GM12878 (cell line): ENCODE results near the gene EP400.

Experiments
- CBFB ChIP-seq: IDR thresholded peaks from 2 replicates; pipeline ENCODE4 v1.6.1; 2016; ENCODE audit warnings: antibody characterized with exemption, low read depth
- CTCF ChIP-seq, 3 experiments: IDR thresholded peaks in 2 of 3; conservative IDR thresholded peaks in 1 of 3; 2 replicates each; pipeline ENCODE4 v1.5.1; 2011; ENCODE audit warnings: low read depth in 3 of 3, low read length in 3 of 3, mild to moderate bottlenecking in 3 of 3, control low read depth in 2 of 3, moderate library complexity in 2 of 3, inconsistent platforms in 1 of 3, mixed read lengths in 1 of 3; ENCODE audit not compliant: control insufficient read depth in 2 of 3, insufficient read depth in 1 of 3; ENCODE audit errors: extremely low read depth in 1 of 3
- E2F4 ChIP-seq: IDR thresholded peaks from 2 replicates; pipeline ENCODE4 v1.6.1; 2012; ENCODE audit warnings: low read depth, low read length, improper control_type of control experiment
- EP300 ChIP-seq, 2 experiments: fragments of 150-350 bp in 1 of 2; IDR thresholded peaks; 2 replicates each; pipeline ENCODE4 v1.6.1; 2011 to 2012; ENCODE audit warnings: low read depth in 2 of 2, low read length in 2 of 2, borderline replicate concordance in 1 of 2, improper control_type of control experiment in 1 of 2, inconsistent platforms in 1 of 2; ENCODE audit not compliant: control insufficient read depth in 1 of 2
- EZH2 ChIP-seq: IDR thresholded peaks from 2 replicates; pipeline ENCODE4 v1.6.1; 2012; ENCODE audit warnings: low read depth, mild to moderate bottlenecking, control low read depth, inconsistent platforms, low read length, borderline replicate concordance; ENCODE audit not compliant: control insufficient read depth
- HCFC1 ChIP-seq: fragments of 150-350 bp; IDR thresholded peaks from 2 replicates; pipeline ENCODE4 v1.6.1; 2014; ENCODE audit warnings: low read length
- NFYB ChIP-seq: IDR thresholded peaks from 2 replicates; pipeline ENCODE4 v1.6.1; 2011; ENCODE audit warnings: low read depth, mild to moderate bottlenecking, low read length, improper control_type of control experiment, moderate library complexity; ENCODE audit not compliant: insufficient read depth
- NR2F1 ChIP-seq: fragments of 450-650 bp; conservative IDR thresholded peaks from 2 replicates; pipeline ENCODE4 v1.6.1; 2017; ENCODE audit warnings: mild to moderate bottlenecking
- PAX8 ChIP-seq: fragments of 450-650 bp; IDR thresholded peaks from 2 replicates; pipeline ENCODE4 v1.6.1; 2017; ENCODE audit warnings: mild to moderate bottlenecking, moderate library complexity
- POLR2A ChIP-seq: IDR thresholded peaks from 2 replicates; pipeline ENCODE4 v1.6.1; 2011; ENCODE audit warnings: low read depth, mild to moderate bottlenecking, low read length
- SP1 ChIP-seq: IDR thresholded peaks from one replicate; pipeline ENCODE4 v1.6.1; 2011; ENCODE audit warnings: low read depth, low read length

GRCh38 chr12:131979606-131980005 is 29.9 kb downstream of the EP400 start:
- TF ChIP-seq EZH2 (no peak), CBFB (no peak), CTCF (IDR thresholded peaks at IDR 0.05 in 2 of 3, conservative IDR thresholded peaks at IDR 0.05 in 1 of 3; ENCODE audit: control insufficient read depth in 2 of 3, extremely low read depth in 1 of 3, insufficient read depth in 1 of 3, low read depth in 3 of 3, low read length in 3 of 3) (no peak), PAX8 (no peak), POLR2A (no peak), E2F4 (no peak), HCFC1 (no peak), SP1 (no peak), NR2F1 (no peak), EP300 (IDR thresholded peaks at IDR 0.05; ENCODE audit: borderline replicate concordance in 1 of 2, control insufficient read depth in 1 of 2, low read depth in 2 of 2, low read length in 2 of 2) (no peak), NFYB (no peak)
